ENCODE measurements around the gene ERFE. TPM values are rescaled to one million over a fixed set of nuclear protein-coding genes. Genes with fewer than 3 reads are reported as not detected.

ERFE gene
- total RNA-seq, 1 experiment from 2014 or later: 18.1 TPM

GRCh38 chr2:238163481-238164198, 4.9 kb downstream of the ERFE start:
- ChIA-PET CTCF (no interaction called here), POLR2A (no interaction called here)
- Mint-ChIP-seq H3K4me3 (ENCODE audit: unreplicated experiment) (no peak overlapping the region), H3K9me3 (ENCODE audit: unreplicated experiment) (no peaks in the 10 kb centered on the region), H3K4me1 (ENCODE audit: insufficient read depth, unreplicated experiment) (peaks cover 5% of the 10 kb centered on the region), H3K27me3 (ENCODE audit: insufficient read depth, unreplicated experiment) (no peaks in the 10 kb centered on the region), H3K36me3 (ENCODE audit: insufficient read depth, unreplicated experiment) (peaks cover 14% of the 10 kb centered on the region), H3K27ac (ENCODE audit: low read depth, unreplicated experiment) (no peak overlapping the region)
- intact Hi-C loops (cut with micrococcal nuclease): no loop called here
- DNase-seq (ENCODE audit: unreplicated experiment): no peak
- no TSS peak for BruUV-seq (replicated peaks)
- TF ChIP-seq, protein P1, sequence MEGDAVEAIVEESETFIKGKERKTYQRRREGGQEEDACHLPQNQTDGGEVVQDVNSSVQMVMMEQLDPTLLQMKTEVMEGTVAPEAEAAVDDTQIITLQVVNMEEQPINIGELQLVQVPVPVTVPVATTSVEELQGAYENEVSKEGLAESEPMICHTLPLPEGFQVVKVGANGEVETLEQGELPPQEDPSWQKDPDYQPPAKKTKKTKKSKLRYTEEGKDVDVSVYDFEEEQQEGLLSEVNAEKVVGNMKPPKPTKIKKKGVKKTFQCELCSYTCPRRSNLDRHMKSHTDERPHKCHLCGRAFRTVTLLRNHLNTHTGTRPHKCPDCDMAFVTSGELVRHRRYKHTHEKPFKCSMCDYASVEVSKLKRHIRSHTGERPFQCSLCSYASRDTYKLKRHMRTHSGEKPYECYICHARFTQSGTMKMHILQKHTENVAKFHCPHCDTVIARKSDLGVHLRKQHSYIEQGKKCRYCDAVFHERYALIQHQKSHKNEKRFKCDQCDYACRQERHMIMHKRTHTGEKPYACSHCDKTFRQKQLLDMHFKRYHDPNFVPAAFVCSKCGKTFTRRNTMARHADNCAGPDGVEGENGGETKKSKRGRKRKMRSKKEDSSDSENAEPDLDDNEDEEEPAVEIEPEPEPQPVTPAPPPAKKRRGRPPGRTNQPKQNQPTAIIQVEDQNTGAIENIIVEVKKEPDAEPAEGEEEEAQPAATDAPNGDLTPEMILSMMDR (IDR thresholded peaks at IDR 0.05; ENCODE audit: unreplicated experiment): no peak

DNA sequence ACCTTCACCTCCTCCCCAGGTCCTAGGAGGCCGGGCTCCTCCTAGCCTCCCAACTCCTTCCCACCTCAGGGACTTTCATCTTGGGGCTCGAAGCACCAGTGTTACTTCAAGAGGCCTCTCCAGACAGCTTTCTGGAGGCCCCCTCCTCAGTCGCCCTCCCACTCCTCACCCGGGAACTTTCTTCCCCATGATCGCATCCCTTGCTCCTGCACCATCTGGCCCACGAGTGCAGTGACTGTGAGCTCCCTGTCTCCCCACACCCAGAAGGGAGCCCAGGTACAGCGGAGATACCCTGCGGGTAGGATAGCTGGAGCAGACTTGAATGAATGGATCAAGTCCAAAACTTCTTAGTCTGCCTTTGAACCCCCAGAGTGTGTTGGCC, 6.1 kb downstream of the ERFE start:
- no peaks in the 10 kb centered on the region for H3K9me3 Mint-ChIP-seq (ENCODE audit: unreplicated experiment)
- ChIA-PET CTCF (no interaction called here), POLR2A (no interaction called here)
- H3K4me3 Mint-ChIP-seq (ENCODE audit: unreplicated experiment): no peak overlapping the region
- peaks cover 21% of the 10 kb centered on the region for H3K36me3 Mint-ChIP-seq (ENCODE audit: insufficient read depth, unreplicated experiment)
- no peaks in the 10 kb centered on the region for H3K27me3 Mint-ChIP-seq (ENCODE audit: insufficient read depth, unreplicated experiment)
- no peak for DNase-seq (ENCODE audit: unreplicated experiment)
- H3K4me1 Mint-ChIP-seq (ENCODE audit: insufficient read depth, unreplicated experiment): peaks cover 11% of the 10 kb centered on the region
- intact Hi-C loops (cut with micrococcal nuclease): no loop called here
- BruUV-seq (replicated peaks): no TSS peak
- no peak overlapping the region for H3K27ac Mint-ChIP-seq (ENCODE audit: low read depth, unreplicated experiment)
- TF ChIP-seq, protein P1 (IDR thresholded peaks at IDR 0.05; ENCODE audit: unreplicated experiment): no peak

DNA sequence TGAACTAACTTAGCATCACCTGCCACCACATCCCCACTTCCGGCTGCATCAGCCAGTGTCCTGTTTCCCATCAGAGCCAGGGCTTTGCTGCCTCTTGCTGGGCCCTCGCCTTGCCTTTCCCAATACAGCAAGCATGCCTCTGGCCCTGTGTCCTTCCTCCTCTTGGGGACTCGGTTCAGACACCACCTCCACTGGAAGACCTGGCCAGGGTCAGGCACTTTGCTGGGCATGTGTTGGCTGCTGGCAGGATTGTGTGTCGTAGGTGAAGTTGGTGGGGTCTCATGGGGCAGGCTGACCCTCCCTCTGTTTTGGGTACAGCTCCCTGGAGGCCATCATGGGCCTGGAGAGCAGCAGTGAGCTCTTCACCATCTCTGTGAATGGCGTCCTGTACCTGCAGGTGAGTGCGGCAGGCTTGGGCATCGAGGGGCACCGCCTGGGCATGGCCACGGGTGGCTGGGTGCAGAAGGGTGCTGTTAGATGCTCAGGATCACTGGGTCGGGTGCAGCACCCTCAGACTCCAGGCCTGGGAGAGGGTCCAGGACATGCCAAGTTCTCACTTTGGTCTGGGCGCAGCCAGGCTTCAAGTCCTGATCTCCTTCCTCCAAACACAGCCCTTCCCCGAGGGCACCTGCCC, 6.6 kb downstream of the ERFE start:
- ChIA-PET CTCF (interaction anchor here (0.6 kb wide), 1 partner anchor 122 kb away, joined by 3 read pairs; no protein-coding TSS in a partner anchor), POLR2A (no interaction called here)
- BruUV-seq (replicated peaks): no TSS peak
- H3K4me3 Mint-ChIP-seq (ENCODE audit: unreplicated experiment): no peak overlapping the region
- TF ChIP-seq, protein P1 (IDR thresholded peaks at IDR 0.05; ENCODE audit: unreplicated experiment): no peak
- no peak overlapping the region for H3K27ac Mint-ChIP-seq (ENCODE audit: low read depth, unreplicated experiment)
- no peak for DNase-seq (ENCODE audit: unreplicated experiment)
- no peaks in the 10 kb centered on the region for H3K27me3 Mint-ChIP-seq (ENCODE audit: insufficient read depth, unreplicated experiment)
- H3K9me3 Mint-ChIP-seq (ENCODE audit: unreplicated experiment): no peaks in the 10 kb centered on the region
- intact Hi-C loops (cut with micrococcal nuclease): no loop called here
- H3K36me3 Mint-ChIP-seq (ENCODE audit: insufficient read depth, unreplicated experiment): peaks cover 26% of the 10 kb centered on the region
- peaks cover 16% of the 10 kb centered on the region for H3K4me1 Mint-ChIP-seq (ENCODE audit: insufficient read depth, unreplicated experiment)

DNA sequence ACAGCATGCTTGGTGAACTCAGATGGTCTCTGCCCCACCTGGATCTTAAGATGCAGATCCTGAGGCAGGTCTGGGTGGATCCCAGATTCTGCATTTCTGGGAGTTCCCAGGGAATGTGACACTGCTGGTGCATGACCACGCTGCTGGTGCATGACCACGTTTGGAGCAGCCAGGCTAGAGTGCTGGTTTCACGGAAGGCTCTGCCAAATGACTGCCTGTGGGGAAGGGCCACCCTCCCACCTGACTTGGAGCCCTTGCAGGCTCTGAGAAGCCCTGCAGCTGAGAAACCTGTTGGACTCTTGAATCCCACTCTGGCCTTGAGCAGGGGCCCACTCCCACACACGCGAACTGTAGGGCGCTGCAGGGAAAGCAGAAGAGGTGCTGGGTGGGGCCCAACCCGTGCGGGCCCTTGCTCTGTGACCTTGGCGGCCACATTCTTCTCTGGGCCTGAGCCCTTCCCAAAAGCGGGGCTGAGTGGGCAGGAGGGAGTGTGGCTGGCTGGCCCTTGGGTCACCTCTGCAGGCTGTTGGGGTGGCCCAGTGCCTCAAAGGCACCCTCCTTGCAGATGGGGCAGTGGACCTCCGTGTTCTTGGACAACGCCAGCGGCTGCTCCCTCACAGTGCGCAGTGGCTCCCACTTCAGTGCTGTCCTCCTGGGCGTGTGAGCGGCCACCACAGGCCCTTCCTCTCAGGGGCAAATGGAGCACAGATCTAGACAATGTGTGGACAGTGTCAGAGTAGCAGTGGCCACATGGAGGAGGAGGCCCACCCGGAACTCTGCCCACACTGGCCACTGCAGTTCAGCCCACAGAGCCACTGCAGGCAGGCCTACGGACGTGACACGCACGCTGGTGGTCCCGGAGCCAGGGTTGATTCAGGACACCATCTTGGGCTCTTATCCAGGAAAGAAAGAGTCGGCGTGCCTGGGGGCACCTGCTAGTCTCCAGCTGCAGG, 7.9 kb downstream of the ERFE start:
- CTCF ChIA-PET: no interaction called here

More for the DNA sequence above, 7.9 kb downstream of the ERFE start:
- intact Hi-C loops (cut with micrococcal nuclease): no loop called here
- POLR2A ChIA-PET: no interaction called here
- Mint-ChIP-seq H3K4me1 (ENCODE audit: insufficient read depth, unreplicated experiment) (peaks cover 20% of the 10 kb centered on the region), H3K27me3 (ENCODE audit: insufficient read depth, unreplicated experiment) (no peaks in the 10 kb centered on the region), H3K36me3 (ENCODE audit: insufficient read depth, unreplicated experiment) (peaks cover 33% of the 10 kb centered on the region), H3K9me3 (ENCODE audit: unreplicated experiment) (no peaks in the 10 kb centered on the region), H3K4me3 (ENCODE audit: unreplicated experiment) (no peak overlapping the region), H3K27ac (ENCODE audit: low read depth, unreplicated experiment) (no peak overlapping the region)
- TF ChIP-seq, protein P1 (IDR thresholded peaks at IDR 0.05; ENCODE audit: unreplicated experiment): no peak
- no peak for DNase-seq (ENCODE audit: unreplicated experiment)
- BruUV-seq (replicated peaks): no TSS peak
